Measurements from ENCODE around the gene TBC1D16. TPM values are rescaled to one million over a fixed set of nuclear protein-coding genes. Genes with fewer than 3 reads are reported as not detected.

TBC1D16 gene
- total RNA-seq, 6 experiments from 2014 or later: 15.1 to 25.5 (median 17.9) TPM

DNA sequence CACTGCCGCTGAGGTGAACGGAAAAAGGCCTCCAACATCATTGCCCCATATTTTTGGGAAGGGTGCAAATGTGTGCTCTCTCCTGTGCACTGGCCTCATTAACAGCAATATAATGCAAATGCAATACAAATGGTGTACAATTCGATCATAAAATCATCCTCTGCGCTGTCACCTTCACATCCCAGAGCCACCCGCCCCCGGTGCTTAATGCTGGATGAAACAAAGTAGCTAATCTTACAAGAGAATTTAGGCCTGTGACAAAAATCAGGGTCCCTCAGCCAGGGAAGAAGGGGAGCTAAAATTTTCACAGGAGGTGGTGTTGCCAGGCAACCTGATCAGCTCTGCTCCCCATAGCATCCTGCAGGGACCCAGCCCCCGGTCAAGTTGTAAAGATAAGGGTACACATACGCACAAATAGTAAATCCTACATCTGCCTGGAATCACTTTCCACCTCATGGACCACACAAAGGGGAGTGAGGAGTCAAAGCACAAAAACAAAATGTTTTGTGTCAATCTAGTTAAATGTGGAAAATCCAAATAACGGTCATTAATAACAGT, 3.0 kb downstream of the TBC1D16 start:
- TF ChIP-seq, protein P1, sequence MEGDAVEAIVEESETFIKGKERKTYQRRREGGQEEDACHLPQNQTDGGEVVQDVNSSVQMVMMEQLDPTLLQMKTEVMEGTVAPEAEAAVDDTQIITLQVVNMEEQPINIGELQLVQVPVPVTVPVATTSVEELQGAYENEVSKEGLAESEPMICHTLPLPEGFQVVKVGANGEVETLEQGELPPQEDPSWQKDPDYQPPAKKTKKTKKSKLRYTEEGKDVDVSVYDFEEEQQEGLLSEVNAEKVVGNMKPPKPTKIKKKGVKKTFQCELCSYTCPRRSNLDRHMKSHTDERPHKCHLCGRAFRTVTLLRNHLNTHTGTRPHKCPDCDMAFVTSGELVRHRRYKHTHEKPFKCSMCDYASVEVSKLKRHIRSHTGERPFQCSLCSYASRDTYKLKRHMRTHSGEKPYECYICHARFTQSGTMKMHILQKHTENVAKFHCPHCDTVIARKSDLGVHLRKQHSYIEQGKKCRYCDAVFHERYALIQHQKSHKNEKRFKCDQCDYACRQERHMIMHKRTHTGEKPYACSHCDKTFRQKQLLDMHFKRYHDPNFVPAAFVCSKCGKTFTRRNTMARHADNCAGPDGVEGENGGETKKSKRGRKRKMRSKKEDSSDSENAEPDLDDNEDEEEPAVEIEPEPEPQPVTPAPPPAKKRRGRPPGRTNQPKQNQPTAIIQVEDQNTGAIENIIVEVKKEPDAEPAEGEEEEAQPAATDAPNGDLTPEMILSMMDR (IDR thresholded peaks at IDR 0.05): no peak
- no peak for DNase-seq
- no peak overlapping the region for H3K4me3 Mint-ChIP-seq
- H3K4me1 Mint-ChIP-seq (ENCODE audit: low read depth): peaks cover 39% of the 10 kb centered on the region
- H3K9me3 Mint-ChIP-seq: no peaks in the 10 kb centered on the region
- H3K27ac Mint-ChIP-seq: no peak overlapping the region
- H3K36me3 Mint-ChIP-seq (ENCODE audit: low read depth): no peaks in the 10 kb centered on the region
- peaks cover 4% of the 10 kb centered on the region; the same call in 1 of the 2 replicates for H3K27me3 Mint-ChIP-seq (ENCODE audit: insufficient read depth)

GRCh38 chr17:80031691-80032430, 3.8 kb downstream of the TBC1D16 start:
- peaks cover 4% of the 10 kb centered on the region; the same call in 1 of the 2 replicates for H3K27me3 Mint-ChIP-seq (ENCODE audit: insufficient read depth)
- no peaks in the 10 kb centered on the region for H3K36me3 Mint-ChIP-seq (ENCODE audit: low read depth)
- no peak overlapping the region for H3K27ac Mint-ChIP-seq
- no peak overlapping the region for H3K4me3 Mint-ChIP-seq
- peaks cover 34% of the 10 kb centered on the region for H3K4me1 Mint-ChIP-seq (ENCODE audit: low read depth)
- no peaks in the 10 kb centered on the region for H3K9me3 Mint-ChIP-seq
- DNase-seq: no peak
- TF ChIP-seq, protein P1 (IDR thresholded peaks at IDR 0.05): no peak

GRCh38 chr17:80030730-80031410, 4.8 kb downstream of the TBC1D16 start:
- H3K4me1 Mint-ChIP-seq (ENCODE audit: low read depth): peaks cover 34% of the 10 kb centered on the region
- no peaks in the 10 kb centered on the region for H3K9me3 Mint-ChIP-seq
- H3K27ac Mint-ChIP-seq: no peak overlapping the region
- H3K4me3 Mint-ChIP-seq: no peak overlapping the region
- peaks cover 3% of the 10 kb centered on the region; the same call in 1 of the 2 replicates for H3K27me3 Mint-ChIP-seq (ENCODE audit: insufficient read depth)
- no peaks in the 10 kb centered on the region for H3K36me3 Mint-ChIP-seq (ENCODE audit: low read depth)
- DNase-seq: no peak
- TF ChIP-seq, protein P1 (IDR thresholded peaks at IDR 0.05): no peak

- peaks cover 27% of the 10 kb centered on the region for H3K4me1 Mint-ChIP-seq (ENCODE audit: low read depth)
- no peaks in the 10 kb centered on the region for H3K36me3 Mint-ChIP-seq (ENCODE audit: low read depth)
- peak; percentile 46 for DNase-seq
- H3K27ac Mint-ChIP-seq: peak overlapping the region; percentile 56; the same call in 1 of the 2 replicates
- H3K9me3 Mint-ChIP-seq: no peaks in the 10 kb centered on the region
- peaks cover 3% of the 10 kb centered on the region; the same call in 1 of the 2 replicates for H3K27me3 Mint-ChIP-seq (ENCODE audit: insufficient read depth)
- H3K4me3 Mint-ChIP-seq: peak overlapping the region; percentile 69
- TF ChIP-seq, protein P1 (IDR thresholded peaks at IDR 0.05): no peak
These were observed 6.3 kb downstream of the TBC1D16 start for GRCh38 chr17:80029258-80029974.

- H3K27ac Mint-ChIP-seq: no peak overlapping the region
- peaks cover 3% of the 10 kb centered on the region; the same call in 1 of the 2 replicates for H3K27me3 Mint-ChIP-seq (ENCODE audit: insufficient read depth)
- TF ChIP-seq, protein P1 (IDR thresholded peaks at IDR 0.05): no peak
- no peaks in the 10 kb centered on the region for H3K9me3 Mint-ChIP-seq
- H3K36me3 Mint-ChIP-seq (ENCODE audit: low read depth): no peaks in the 10 kb centered on the region
- peaks cover 22% of the 10 kb centered on the region for H3K4me1 Mint-ChIP-seq (ENCODE audit: low read depth)
- H3K4me3 Mint-ChIP-seq: no peak overlapping the region
- no peak for DNase-seq
These were observed 7.6 kb downstream of the TBC1D16 start for GRCh38 chr17:80028030-80028429.
